ENCODE measurements around the gene LYPLAL1. TPM values are rescaled to one million over a fixed set of nuclear protein-coding genes. Genes with fewer than 3 reads are reported as not detected.

LYPLAL1 gene
- total RNA-seq: 10 to 100 TPM; 21.4 to 49.6 TPM
- 10 to 100 TPM; 11.9 to 44.1 TPM for polyA plus RNA-seq
- long read RNA-seq, donor 1, transcript LYPLAL1-202 (5 exons, 1,898 nt): major isoform, 6 of 17 reads
- long read RNA-seq, donor 1, transcript LYPLAL1-210 (2 exons, 642 nt): minor isoform, 5 of 17 reads
- long read RNA-seq, donor 1, partial matches to known transcripts: 0 of 17 reads
- long read RNA-seq, donor 1, other reads (novel, unspliced or antisense): 0 of 17 reads
- long read RNA-seq, donor 2, transcript LYPLAL1-202 (5 exons, 1,898 nt): major isoform, 6 of 12 reads
- long read RNA-seq, donor 2, partial matches to known transcripts: 0 of 12 reads
- long read RNA-seq, donor 2, other reads (novel, unspliced or antisense): 0 of 12 reads
- long read RNA-seq, donor 3, partial matches to known transcripts: 0 of 11 reads
- long read RNA-seq, donor 3, other reads (novel, unspliced or antisense): 0 of 11 reads
- long read RNA-seq, donor 4, partial matches to known transcripts: 0 of 4 reads
- long read RNA-seq, donor 4, other reads (novel, unspliced or antisense): 0 of 4 reads
- long read RNA-seq, donor 5, transcript LYPLAL1-210 (2 exons, 642 nt): minor isoform, 5 of 37 reads
- long read RNA-seq, donor 5, transcript LYPLAL1-201 (5 exons, 1,819 nt): minor isoform, 6 of 37 reads
- long read RNA-seq, donor 5, transcript LYPLAL1-202 (5 exons, 1,898 nt): major isoform, 16 of 37 reads
- long read RNA-seq, donor 5, partial matches to known transcripts: 5 of 37 reads
- long read RNA-seq, donor 5, other reads (novel, unspliced or antisense): 0 of 37 reads

GRCh38 chr1:219173758-219174459 is at the start of gene LYPLAL1:
Gene LYPLAL1 (plus strand): TSS chr1:219173878. CDS start chr1:219173891, 13 bp downstream.
- Histone ChIP-seq H3K27me3 (ENCODE audit: control insufficient read depth in 3 of 3, insufficient read depth in 3 of 3, low read length in 2 of 3) (no peaks in the 10 kb centered on the region), H3K36me3 (ENCODE audit: control insufficient read depth in 4 of 4, insufficient read depth in 4 of 4, low read length in 4 of 4) (peaks cover 0 to 14% (median 2%) of the 10 kb centered on the region in 4 donors), H3K4me1 (ENCODE audit: control insufficient read depth in 5 of 5, insufficient read depth in 5 of 5, low read length in 5 of 5) (peaks cover 0 to 30% (median 2%) of the 10 kb centered on the region in 5 donors), H3K27ac (ENCODE audit: low read depth in 1 of 2, low read length in 1 of 2) (peak within 1 kb of the TSS; percentile 83 to 95), H3K9me3 (ENCODE audit: control insufficient read depth in 4 of 4, insufficient read depth in 3 of 4, low read length in 3 of 4) (peaks cover 0 to 2% (median under 1%) of the 10 kb centered on the region in 4 donors), H3K9ac (ENCODE audit: insufficient read depth in 1 of 2, low read length in 2 of 2) (peak within 1 kb of the TSS; percentile 79 to 84), H3K4me3 (peak within 1 kb of the TSS; percentile 77)
- ATAC-seq (ENCODE audit: insufficient read depth, low FRiP score) (peak; percentile 93), DNase-seq (peak; percentile 93 to 97 (median 94))
- TF ChIP-seq CTCF (IDR thresholded peaks at IDR 0.05; ENCODE audit: control extremely low read depth, extremely low read depth): no peak
- WGBS, 2 donors: 0 to 1% methylated on average over 47 to 48 of the region's 48 CpGs

GRCh38 chr1:219124163-219124562 is 49.5 kb upstream of the LYPLAL1 start:
- DNase-seq (no peak), ATAC-seq (ENCODE audit: insufficient read depth, low FRiP score) (no peak)
- WGBS, 2 donors: 93 to 95% methylated on average over 5 of the region's 5 CpGs
- Histone ChIP-seq H3K9me3 (ENCODE audit: control insufficient read depth in 4 of 4, insufficient read depth in 3 of 4, low read length in 3 of 4) (no peaks in the 10 kb centered on the region), H3K4me1 (ENCODE audit: control insufficient read depth in 5 of 5, insufficient read depth in 5 of 5, low read length in 5 of 5) (peaks cover 0 to 44% (median 5%) of the 10 kb centered on the region in 5 donors), H3K27me3 (ENCODE audit: control insufficient read depth in 3 of 3, insufficient read depth in 3 of 3, low read length in 2 of 3) (no peaks in the 10 kb centered on the region), H3K27ac (ENCODE audit: low read depth in 1 of 2, low read length in 1 of 2) (no peak overlapping the region), H3K36me3 (ENCODE audit: control insufficient read depth in 4 of 4, insufficient read depth in 4 of 4, low read length in 4 of 4) (no peaks in the 10 kb centered on the region), H3K9ac (ENCODE audit: insufficient read depth in 1 of 2, low read length in 2 of 2) (no peak overlapping the region), H3K4me3 (no peak overlapping the region)
- no peak for TF ChIP-seq CTCF (IDR thresholded peaks at IDR 0.05; ENCODE audit: control extremely low read depth, extremely low read depth)

GRCh38 chr1:219125342-219125741 is 48.3 kb upstream of the LYPLAL1 start:
- ATAC-seq (ENCODE audit: insufficient read depth, low FRiP score) (no peak), DNase-seq (no peak)
- H3K9me3 ChIP-seq (ENCODE audit: control insufficient read depth in 4 of 4, insufficient read depth in 3 of 4, low read length in 3 of 4): no peaks in the 10 kb centered on the region
- no peak overlapping the region for H3K9ac ChIP-seq (ENCODE audit: insufficient read depth in 1 of 2, low read length in 2 of 2)
- H3K36me3 ChIP-seq (ENCODE audit: control insufficient read depth in 4 of 4, insufficient read depth in 4 of 4, low read length in 4 of 4): no peaks in the 10 kb centered on the region
- H3K27me3 ChIP-seq (ENCODE audit: control insufficient read depth in 3 of 3, insufficient read depth in 3 of 3, low read length in 2 of 3): no peaks in the 10 kb centered on the region
- WGBS, 2 donors: 95 to 97% methylated on average over 4 of the region's 4 CpGs
- no peak for TF ChIP-seq CTCF (IDR thresholded peaks at IDR 0.05; ENCODE audit: control extremely low read depth, extremely low read depth)
- H3K4me3 ChIP-seq: no peak overlapping the region
- H3K27ac ChIP-seq (ENCODE audit: low read depth in 1 of 2, low read length in 1 of 2): no peak overlapping the region
- H3K4me1 ChIP-seq (ENCODE audit: control insufficient read depth in 5 of 5, insufficient read depth in 5 of 5, low read length in 5 of 5): peaks cover 0 to 42% (median 5%) of the 10 kb centered on the region in 5 donors
